Activated CD8-positive, alpha-beta memory T cell treated with anti-CD3 and anti-CD28 coated beads for 48 hours (primary cell): ENCODE results near the gene UBE2E2.
"Not testable (repeated sequence)": the region's sequence is repeated elsewhere in the genome, so short reads cannot be mapped to it uniquely, and the experiment has no call there.

Source experiments
- DNase-seq, 3 experiments: peaks; one replicate each; pipeline ENCODE4 v3.0.0-alpha.2; 2020; ENCODE audit warnings: low read depth in 2 of 3, low spot score in 2 of 3

Gene UBE2E2

DNA sequence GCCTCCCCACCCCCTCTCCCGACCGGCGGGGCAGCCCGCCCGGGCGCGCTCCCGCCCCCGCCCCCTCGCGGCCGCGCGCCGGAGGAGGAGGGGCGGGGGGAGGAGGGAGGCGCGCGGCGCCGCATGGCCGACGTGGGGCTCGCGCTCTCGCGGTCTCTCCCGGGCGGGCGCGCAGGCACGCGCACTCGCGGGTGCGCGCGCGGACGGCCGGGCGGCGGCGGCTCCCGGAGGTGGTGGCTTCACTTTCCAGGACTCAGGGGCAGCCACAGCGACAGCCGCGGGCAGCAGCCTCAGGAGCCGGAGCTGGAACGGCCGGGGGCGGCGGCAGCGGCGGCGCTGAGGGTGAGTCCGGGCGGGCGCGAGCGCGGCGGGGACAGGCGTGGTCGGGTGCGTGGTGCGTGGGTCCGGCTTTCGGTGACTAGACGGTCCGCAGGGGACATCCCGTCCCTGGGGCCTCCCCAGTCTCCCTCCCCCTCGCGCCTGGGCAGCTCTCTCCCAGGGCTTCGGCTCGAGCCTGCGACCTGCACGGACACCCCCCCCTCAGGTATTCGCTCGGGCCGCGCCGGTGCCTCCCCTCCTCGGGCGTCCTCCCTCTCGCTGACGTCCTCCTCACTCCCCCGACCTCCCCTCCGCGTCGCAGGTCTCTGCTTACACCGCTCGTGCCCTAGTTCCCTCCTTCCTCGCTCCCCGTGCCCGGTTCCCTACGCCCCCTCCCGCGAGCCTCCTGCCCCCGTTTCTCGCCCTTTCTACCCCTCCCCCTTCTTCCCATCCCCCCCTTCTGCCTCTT, at the start of gene UBE2E2:
TSS of gene UBE2E2 (plus strand) at position 407 of the 787 bp plus-strand sequence.
- peak in 2 of 3 experiments; percentile 26 to 29 for DNase-seq

DNA sequence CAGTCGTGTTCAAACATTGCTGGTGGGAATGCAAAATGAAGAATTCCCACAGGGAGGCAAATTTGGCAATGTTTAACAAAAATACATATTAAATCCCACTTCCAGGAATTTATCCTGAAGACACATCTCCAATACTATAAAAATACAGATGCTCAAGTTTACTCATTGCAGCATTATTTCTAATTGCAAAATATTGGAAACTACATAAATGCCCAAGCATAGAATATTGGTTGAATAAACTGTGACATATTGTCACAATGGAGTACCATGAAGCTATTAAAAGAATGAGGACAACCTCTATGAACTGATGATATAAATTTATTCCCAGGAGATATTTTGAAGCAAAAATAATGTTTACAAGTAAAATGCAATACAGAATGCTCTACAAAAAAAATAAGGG, 49.7 kb upstream of the UBE2E2 start:
- no peak for DNase-seq

DNA sequence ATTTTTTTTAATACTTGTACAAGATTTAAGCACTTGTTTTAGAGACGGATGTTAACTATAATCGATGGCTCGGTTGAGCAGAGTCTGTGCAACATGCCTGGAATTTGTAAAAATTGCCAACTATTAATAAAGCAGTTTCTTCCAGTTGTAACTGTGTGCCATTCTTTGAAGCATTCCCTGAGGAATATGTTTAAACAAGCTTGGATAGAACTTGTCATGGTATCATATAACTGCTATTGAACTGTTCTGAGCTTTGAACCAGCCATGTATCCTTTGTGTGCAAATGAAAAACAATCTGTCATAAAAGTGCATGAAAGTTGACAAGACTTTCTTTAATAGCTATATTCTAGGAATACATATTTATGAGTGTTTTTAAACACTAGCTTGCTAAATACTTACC, 45.8 kb upstream of the UBE2E2 start:
- DNase-seq, result no peak

DNA sequence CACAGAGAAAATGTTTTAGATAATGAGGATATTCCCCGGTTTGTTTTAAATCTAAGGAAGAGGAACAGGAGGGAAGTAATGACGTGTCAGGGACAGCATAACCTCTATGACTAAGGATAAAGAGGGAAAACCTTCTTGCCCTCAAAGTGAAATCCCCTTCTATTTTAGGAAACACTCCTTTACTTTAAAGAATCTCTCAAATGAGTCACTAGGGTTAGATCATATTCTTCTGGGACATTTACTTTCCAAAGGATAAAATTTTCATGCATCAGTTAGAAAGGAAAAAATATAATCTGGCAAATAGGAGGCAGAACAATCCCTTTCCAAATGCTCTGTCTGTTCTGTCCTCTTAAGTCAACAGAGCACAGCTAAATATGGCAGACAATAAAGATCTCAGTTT, 43.2 kb upstream of the UBE2E2 start:
- DNase-seq, result no peak

DNA sequence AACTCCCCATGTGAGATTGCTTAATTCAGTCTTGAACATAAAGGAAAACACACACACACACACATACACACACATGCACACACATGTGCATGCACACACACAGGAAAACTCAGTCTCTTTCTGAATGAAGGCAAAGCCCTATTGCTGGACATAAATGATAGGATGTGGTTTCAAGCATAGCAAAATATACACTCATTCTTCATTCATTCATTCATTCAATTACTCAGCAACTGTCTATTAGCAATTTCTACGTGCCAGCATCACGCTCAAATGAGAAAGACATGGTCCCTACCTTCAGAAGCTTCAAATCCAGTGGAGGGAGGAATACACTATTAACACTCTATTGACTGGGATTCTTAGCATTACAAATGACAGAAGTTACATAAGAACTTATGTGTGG, 41.8 kb upstream of the UBE2E2 start:
- DNase-seq, result no peak

DNA sequence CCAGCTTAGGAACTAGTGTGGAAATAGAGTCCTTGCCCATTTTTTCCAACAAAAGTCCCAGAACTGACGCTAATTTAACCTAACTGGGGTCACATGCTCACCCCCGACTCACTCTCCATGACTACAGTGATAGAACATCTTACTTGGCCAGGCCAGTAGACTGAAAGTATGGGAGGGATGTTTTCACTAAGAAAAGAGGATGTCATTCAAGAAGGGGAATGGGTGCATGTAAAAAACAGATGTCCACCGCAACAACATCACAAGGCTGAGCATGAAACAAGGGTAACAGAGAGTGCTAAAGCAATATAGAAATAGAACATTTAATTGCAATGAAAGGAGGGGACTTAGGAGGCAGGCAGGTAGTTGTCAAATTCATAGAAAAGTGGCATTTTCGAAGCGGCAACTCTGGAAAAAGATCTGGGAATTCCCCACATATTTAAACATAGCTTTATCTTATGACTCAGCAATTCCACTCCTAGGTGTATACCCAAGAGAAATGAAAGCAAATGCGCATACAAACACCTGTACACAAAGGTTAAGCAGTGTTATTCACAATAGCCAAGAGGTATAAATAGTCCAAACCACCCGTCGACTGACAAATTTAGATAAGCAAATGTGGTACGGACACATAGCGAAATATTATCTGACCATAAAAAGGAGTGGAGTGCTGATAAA, 41.1 kb upstream of the UBE2E2 start:
- DNase-seq, result no peak

DNA sequence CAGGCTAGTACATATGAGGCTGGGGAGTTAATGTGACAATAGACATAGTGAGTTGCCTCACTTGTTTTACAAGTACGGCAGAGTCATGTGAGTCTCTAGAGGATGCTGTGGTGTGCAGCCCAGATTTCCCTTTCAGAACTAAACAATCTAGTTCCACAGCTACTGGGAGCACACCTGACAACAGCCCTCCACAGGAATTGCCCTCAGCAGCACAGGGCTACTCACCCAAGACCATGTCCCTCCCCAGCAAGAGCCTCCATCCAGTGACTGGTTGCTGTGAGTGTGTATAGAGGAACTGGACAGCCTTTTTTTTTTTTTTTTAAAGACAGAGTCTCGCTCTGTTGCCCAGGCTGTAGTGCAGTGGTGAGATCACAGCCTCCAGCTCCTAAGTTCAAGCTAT, 40.2 kb upstream of the UBE2E2 start:
- DNase-seq, result no peak

DNA sequence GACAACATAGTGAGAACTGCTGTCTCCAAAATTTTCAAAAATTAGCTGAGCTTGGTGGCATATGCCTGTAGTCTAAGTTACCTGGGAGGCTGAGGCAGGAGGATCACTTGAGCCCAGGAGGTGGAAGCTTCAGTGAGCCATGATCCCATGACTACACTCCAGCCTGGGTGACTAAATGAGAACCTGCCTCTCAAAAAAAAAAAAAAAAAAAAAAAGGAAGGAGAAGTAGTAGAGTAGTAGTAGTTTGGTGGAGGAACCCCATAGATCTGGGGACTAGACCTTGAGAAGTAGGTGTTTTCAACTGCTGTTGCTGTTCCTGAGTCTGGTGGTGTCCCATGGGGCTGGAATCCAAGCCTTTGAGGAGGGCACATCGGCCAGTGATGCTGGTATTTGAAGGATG, 38.4 kb upstream of the UBE2E2 start:
- DNase-seq, result no peak

DNA sequence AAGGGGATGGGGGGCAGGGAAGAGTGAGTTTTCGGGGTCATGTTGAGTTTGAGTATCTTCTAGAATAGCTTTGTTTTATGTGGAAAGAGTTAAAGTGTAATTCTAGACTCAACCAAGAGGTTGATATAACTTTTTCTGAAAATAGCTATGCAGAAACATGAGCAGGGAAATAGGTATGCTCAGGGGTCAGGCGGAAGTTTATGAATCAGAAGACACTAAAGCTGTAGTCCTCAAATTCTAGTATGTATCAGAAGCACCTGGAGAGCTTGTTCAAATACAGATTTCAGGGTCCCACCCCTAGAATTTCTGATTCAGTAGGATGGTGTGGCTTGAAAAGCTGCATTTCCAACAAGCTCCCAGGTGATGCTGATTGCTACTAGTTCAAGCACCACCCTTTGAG, 37.6 kb upstream of the UBE2E2 start:
- no peak for DNase-seq

DNA sequence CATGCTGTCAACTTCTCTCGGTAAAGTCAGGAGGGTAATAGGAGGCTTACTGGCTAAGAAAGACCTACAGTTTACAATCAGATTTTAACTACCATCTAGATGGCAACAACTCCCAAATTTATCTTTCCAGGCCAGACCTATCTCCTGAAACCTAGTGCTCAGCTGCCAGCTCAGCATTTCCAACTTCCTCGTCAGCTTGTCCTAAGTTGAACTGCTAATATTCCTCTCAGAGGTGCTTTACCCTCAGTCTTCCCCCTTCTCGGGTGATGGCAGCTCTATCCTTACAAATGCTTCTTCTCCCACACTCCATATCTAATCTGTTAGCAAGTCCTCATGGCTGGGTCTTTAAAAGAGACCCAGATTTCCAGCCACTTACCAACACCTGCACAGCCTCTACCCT, 36.9 kb upstream of the UBE2E2 start:
- DNase-seq, result no peak

DNA sequence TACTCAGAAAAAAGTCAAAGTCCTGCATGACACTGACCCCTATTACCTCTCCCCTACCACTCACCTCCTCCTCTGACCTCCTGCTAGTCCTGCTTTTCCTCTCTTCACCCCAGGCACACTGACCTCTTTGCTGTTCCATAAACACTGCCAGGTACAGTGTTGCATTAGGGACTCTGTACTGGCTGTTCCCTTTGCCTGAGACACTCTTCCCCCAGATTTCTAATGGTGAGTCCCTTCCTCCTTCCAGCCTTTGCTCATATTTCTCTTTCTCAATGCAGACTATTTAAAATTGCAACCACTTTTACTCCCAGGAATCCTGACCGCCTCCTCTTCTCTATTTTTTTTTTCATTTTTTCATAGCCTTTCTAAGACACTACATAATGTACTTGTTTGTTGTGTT, 36.3 kb upstream of the UBE2E2 start:
- DNase-seq, result no peak

DNA sequence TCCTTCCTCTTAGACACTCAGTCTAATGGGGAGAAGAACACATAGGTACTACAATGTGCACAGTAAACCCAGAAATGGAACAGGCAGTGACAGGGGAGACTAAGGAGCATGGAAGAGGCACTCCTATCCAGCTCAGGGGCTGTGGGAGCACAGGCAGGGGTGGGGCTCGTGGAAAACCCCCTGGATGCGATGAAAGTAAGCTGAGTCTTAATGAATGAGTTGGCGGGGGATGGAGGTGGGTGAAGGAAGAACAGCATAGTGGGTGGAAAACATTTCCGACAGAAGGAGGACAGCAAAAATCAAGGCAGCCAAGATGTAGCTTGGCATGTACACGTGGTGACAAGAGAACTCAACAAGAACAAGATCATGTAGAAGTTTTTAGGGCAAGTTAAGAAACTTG, 33.6 kb upstream of the UBE2E2 start:
- DNase-seq, result no peak

DNA sequence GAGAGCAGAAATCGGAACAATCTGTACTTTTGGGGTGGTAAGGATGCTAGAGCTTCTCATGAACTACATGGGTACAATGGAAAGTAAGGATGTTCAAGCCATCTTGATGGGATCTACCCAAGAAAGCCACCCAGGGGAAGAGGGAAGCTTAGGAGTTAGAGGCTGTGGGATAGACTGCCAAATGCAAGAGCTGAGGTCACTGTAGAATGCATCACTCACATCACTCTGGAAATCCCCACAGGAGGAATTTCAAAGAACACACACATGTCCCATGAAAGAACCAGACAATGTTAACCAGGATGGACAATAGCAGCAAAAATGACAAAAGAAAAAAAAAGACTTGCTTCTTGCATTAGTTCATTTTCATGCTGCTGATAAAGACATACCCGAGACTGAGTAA, 32.8 kb upstream of the UBE2E2 start:
- DNase-seq, result no peak

DNA sequence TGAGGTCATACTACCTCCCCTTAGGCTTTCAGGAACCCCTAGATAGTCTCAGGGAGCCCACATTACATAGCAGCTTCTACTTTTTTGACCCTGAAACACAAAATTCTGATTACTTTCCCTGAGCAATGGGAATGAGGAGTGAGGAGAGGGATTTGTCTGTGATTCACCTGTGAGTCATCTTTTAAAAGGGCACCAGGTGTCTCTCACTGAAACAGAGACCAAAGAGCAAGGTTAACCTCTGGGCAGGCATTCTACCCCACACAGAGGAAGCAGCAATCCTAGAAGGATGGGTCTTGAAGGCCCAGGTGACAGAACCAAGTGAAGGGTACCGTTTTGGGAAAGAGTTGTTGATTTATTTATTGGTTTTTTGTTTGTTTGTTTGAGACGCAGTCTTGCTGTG, 31.1 kb upstream of the UBE2E2 start:
- no peak for DNase-seq

DNA sequence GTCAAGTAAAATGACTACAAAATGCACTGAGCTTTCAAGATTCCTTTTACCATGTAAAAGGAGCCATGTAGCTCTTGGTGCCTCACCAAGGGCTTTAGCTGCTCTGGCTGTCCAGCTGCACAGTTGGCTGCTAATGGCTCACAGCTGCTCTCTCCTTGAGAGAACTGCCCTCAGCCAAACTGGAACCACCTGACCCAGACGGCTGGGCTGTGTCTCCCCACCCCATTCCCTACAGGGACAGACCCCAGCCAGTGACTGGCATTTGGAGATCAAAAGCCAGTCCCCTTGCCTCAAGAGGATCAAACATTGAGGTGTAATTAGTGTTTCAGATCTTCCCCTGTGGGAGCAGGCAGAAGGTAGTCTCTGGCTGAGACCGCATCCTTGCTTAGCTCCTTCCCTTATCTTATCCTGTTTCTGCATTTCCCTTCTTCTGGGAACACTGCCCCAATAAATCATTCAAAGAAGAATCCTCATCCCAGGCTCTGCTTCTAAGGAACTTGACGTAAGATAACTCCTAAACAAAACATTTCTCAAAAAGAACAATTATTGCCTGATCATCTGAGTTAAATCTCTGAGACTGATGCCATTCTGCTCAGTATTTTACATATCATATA, 28.6 kb upstream of the UBE2E2 start:
- no peak for DNase-seq

DNA sequence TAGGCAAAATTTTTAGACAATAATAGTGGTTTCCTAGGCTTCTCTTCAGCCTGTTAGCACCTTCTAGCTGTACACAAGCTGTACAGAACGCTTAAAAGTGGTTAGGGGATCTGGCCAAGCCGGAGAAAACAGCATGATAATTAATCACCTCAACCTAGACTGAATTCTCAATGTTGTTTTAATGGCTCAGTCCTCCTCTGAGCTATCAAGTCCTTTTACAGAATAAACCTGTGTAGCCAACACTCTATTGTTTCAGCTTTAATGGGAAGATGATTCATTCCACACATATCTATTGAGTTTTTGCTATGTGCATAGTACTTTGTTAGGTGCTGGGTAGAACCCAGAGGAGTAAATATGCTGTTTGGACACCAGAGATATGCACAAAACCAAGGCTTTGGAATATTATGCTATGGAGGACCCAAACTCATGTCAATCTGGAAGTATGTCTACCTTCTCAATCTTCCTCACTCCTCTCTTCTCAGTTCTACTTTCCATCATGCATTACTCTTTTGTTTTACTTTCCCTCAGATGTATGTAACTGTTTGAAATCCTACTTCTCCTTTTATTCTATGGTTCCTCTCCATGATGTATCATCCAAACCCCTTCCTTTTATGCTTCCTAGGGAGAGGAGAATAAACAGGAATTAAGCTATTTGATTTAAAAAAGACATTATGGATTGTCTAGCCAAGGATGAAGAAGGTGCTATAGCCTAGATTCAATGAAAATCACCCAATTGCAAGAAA, 27.6 kb upstream of the UBE2E2 start:
- no peak for DNase-seq

DNA sequence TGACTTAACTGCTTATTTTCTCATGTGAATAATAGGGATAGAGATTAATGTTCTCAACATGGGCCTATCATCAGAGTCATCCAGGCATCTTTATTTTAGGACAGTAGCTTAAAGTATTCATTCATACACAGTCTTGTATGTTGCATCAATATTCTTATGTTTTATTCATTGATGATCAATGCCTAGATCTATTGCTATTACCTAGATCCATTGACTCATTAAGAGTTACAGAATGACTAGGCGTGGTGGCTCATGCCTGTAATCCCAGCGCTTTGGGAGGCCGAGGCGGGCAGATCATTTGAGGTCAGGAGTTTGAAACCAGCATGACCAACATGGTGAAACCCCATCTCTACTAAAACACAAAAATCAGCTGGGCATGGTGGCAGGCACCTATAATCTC, 26.3 kb upstream of the UBE2E2 start:
- DNase-seq, result not testable (repeated sequence)

DNA sequence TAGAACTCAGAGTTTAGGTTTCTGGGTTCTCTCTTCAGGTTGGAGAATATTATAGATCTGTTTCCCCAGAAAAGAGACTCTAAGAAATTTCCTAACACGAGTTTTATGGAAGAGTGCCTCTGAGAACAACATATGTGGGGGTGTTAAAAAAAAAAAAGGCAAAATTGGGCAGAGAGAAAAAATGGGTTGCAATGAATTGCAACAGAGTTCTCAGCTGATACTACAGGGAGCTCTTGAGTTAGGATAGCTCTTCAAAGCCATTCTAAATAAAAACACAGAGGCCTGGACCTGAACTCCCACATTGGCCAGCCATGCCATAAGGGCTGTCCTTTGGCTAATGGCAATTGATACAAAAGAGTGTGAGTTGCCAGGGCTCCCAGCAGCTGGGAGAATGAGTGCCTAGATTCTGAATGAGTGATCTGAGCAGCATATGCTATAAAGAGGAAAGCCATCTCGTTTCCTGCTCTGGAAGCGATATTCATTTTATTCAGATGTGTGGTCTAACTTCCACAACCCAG, 20.1 kb upstream of the UBE2E2 start:
- DNase-seq, result no peak

DNA sequence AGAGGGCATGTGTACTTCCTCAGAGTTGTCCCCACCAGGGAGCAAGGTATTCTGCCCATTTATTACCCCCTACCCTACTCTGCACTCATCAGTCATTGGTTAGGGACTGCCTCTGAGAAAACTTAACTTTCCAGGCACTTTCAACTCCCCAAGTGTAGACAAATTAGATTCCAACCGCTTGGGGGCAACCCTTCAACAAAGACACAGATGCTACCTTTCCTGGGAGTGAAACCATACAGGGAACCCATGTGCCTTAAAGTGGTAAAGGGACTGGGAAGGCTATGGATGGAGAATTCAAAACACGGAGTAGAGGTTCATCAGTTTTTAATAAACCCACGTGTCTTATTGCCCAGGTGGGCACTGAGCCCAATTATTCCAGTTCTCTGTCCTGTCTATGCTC, 19.4 kb upstream of the UBE2E2 start:
- no peak for DNase-seq

DNA sequence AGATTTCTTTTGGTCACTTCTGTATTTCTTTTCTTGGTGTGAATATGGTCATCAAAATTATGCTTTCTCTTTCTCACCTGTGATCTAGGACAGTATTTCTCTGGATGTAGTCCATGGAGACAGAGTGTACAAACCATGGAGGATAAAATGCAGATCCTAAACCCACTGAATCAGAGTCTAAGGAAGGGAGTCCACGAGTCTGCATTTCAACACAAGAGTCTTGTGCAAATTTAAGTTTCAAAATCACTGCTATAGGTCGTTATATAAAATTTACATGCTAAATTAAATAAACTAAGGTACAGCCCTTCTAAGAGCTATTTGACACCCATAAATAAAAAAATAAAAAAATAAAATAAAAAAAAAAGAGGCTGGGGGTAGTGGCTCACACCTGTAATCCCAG, 17.3 kb upstream of the UBE2E2 start:
- DNase-seq, result no peak

DNA sequence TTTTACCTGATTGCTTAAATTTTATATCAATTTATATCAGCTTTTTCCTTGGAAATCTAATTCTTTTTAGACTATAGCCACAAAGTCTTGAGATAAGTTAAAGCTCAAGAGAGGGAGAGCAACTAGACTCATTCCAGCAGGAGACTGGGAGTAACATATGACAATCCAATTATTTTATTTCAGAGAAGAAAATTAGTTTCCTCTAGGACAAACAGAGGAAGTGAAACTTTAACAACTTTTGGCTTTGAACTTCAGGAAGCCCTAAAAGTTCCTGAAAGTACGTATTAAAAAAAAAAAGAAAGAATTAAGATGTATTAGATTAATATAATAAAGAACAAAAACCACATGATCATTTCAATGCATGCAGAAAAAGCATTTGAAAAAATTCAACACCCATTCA, 13.9 kb upstream of the UBE2E2 start:
- DNase-seq, result no peak

DNA sequence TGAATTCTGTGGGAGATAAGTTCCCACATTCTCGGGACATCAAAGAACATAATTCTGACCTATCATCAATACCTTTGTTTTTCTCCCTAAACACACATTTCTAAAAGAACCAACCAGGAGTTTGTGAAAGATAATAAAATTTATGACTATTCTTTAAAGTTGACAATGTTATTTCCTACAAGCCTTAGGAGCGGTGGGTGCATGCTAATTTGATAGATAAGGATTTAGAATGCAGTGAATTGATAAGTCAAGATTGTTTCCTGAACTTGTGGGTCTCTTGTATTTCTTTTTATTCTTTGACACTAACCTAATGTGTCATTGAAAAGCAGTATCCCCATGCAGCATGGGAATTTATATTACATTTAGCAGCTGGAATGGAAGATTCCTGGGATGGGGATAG, 10.3 kb upstream of the UBE2E2 start:
- no peak for DNase-seq
